IMR-90 (cell line): ENCODE measurements around the gene IL13RA1.

Source experiments
- BHLHE40 ChIP-seq: fragments of 150-350 bp; IDR thresholded peaks from 2 replicates; pipeline ENCODE4 v1.6.1; 2016; ENCODE audit warnings: mild to moderate bottlenecking, low read depth, low read length
- CEBPB ChIP-seq: IDR thresholded peaks from 2 replicates; pipeline ENCODE4 v1.6.1; 2012; ENCODE audit warnings: low read depth, low read length, improper control_type of control experiment
- CTCF ChIP-seq: conservative IDR thresholded peaks from 2 replicates; pipeline ENCODE4 v1.5.1; 2012; ENCODE audit warnings: mild to moderate bottlenecking, low read depth, low read length, improper control_type of control experiment
- MAFK ChIP-seq: IDR thresholded peaks from 2 replicates; pipeline ENCODE4 v1.6.1; 2012; ENCODE audit warnings: low read depth, low read length, improper control_type of control experiment
- MXI1 ChIP-seq: IDR thresholded peaks from 2 replicates; pipeline ENCODE4 v1.6.1; 2012; ENCODE audit warnings: low read depth, mild to moderate bottlenecking, low read length, moderate library complexity, borderline replicate concordance
- NFE2L2 ChIP-seq: fragments of 150-350 bp; IDR thresholded peaks from 2 replicates; pipeline ENCODE4 v1.6.1; 2016; ENCODE audit warnings: low read depth, mild to moderate bottlenecking, low read length
- POLR2A ChIP-seq: IDR thresholded peaks from 2 replicates; pipeline ENCODE4 v1.6.1; 2012; ENCODE audit warnings: mild to moderate bottlenecking, low read depth, low read length
- RAD21 ChIP-seq: IDR thresholded peaks from 2 replicates; pipeline ENCODE4 v1.6.1; 2012; ENCODE audit warnings: low read length, improper control_type of control experiment
- RFX5 ChIP-seq: IDR thresholded peaks from 2 replicates; pipeline ENCODE4 v1.8.0; 2012; ENCODE audit warnings: low read depth, mild to moderate bottlenecking, low read length, moderate library complexity
- SMC3 ChIP-seq: fragments of 150-350 bp; IDR thresholded peaks from 2 replicates; pipeline ENCODE4 v1.6.1; 2016; ENCODE audit warnings: low read depth, mild to moderate bottlenecking, antibody characterized with exemption, low read length, moderate library complexity

DNA sequence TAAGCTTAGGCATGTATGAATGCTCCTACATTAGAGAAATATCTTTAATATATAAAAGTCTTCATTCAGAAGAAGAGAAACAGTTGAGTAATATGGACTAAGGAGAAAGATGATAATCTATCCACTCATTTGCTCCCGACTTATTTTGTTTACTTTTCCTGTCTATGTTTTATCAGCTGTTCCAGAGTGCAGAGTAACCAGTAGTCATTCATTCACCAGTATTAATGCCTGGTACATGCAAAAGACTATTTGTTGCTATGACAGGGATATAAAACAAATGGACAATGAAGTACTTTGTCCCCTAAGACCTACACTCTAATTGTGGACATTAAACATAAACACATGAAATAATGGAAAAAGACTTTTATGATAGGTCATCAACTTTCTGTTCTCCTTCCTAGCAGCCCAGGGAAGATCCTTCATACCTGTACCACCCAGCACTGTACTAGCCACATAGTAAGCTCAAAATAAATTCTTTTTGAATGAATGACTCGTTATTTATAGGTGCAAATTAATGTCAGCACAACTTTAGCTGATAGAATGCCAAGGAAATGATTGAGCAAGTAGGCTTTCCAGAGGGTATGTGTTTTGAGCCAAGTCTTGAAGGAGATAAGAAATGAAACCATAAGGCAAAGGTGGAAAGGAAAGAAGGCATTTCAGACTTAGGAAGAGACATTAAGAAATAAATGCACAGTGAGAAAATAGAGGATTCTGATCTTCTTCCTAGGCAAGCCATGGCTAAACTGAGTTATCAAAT lies 45.0 kb upstream of the IL13RA1 start:
- TF ChIP-seq POLR2A, result no peak
- no peak for TF ChIP-seq SMC3
- TF ChIP-seq CTCF, result no peak
- TF ChIP-seq MAFK, result no peak
- TF ChIP-seq MXI1, result no peak
- no peak for TF ChIP-seq NFE2L2
- TF ChIP-seq RFX5, result no peak
- TF ChIP-seq RAD21, result no peak
- no peak for TF ChIP-seq CEBPB
- TF ChIP-seq BHLHE40, result no peak
